Superior temporal gyrus (tissue), 1 donor: ENCODE data around the gene ZC3HAV1.
A peak's percentile ranks its signal among the peaks of the same experiment; 100 is the strongest.
"Not testable (repeated sequence)": the region's sequence is repeated elsewhere in the genome, so short reads cannot be mapped to it uniquely, and the experiment has no call there.

ENCODE experiments used
- DNase-seq: peaks from one replicate; pipeline ENCODE4 v3.0.0-alpha.2; 2016; ENCODE audit errors: extremely low spot score

ZC3HAV1 gene

DNA sequence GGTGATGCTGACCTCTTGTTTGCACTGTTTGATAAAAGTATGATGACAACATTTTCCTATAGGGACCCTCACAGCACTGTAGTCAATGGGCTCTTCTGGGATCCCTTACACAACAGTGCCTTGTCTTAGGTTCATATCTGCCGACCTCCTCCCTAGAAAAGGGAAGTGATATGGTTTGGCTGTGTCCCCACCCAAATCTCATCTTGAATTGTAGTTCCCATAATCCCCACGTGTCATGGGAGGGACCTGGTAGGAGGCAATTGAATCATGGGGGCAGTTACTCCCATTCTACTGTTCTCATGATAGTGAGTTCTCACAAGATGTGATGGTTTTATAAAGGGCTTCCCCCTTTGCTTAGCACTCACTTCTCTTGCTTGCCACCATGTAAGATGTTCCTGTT is 23.1 kb downstream of the ZC3HAV1 start:
- no peak for DNase-seq

GRCh38 chr7:139084709-139085108 is 24.8 kb downstream of the ZC3HAV1 start:
- DNase-seq, result no peak

DNA sequence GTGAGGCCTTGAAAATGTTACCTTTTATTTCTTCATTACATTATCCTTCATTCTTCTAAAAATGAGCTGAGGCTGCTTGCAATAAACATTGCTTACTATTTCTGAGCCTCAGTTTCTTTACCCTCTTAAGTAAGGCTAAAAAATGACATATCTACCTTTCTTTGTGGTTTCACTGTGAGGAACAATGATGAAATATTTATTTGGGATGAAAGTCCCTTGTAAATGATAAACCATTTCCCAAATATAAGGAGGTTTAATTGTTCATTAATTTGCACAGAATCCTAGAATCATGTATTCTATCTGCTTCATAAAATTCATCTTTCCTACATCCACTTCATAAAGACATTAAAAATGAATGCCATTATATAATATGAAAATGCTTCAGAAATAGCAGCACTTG is 27.9 kb downstream of the ZC3HAV1 start:
- no peak for DNase-seq

GRCh38 chr7:139080905-139081304 is 28.6 kb downstream of the ZC3HAV1 start:
- DNase-seq, result no peak

DNA sequence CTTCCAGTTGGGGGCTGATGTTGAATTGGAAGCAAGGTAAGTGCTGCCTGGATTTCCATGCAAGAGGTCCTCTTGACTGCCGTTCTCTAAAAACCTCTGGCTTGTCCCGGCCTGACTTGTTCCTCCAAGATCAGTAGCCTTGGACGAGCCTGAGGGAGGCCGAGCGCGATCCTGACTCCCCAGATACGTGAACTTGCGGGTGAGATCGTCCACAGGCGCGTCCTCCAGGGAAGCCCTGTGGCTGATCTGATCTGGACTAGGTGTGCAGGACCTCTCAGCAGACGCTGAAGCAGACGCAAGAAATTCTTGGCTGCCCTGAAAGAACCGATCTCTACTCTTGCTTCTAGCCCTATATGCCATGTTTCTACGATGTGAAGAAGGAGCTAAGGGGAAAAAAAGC is 29.7 kb downstream of the ZC3HAV1 start:
- DNase-seq, result no peak

DNA sequence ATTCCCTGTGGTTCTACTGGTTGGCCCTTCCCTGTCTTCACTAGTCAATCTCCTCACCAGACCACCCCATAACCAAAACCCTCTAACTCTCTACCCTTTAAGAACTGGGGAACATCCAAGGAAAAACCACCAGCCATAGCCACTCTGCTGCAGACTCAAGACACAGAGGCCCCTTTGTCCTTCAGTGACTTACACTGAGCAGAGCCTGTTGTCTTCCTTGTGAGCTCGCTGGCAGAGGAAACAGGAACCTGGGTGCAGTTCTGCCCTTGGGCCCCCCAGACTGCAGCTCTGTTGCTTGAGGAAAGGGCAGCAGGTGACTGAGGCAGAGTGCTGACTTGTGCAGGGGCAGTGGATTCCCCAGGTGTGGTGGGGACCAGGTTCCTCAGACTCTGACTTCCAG is 30.6 kb downstream of the ZC3HAV1 start:
- no peak for DNase-seq

GRCh38 chr7:139078399-139078798 is 31.1 kb downstream of the ZC3HAV1 start:
- no peak for DNase-seq

GRCh38 chr7:139077706-139078105 is 31.8 kb downstream of the ZC3HAV1 start:
- not testable (repeated sequence) for DNase-seq

GRCh38 chr7:139075871-139076686 is 33.4 kb downstream of the ZC3HAV1 start:
- no peak for DNase-seq

GRCh38 chr7:139075031-139075652 is 34.4 kb downstream of the ZC3HAV1 start:
- DNase-seq, result peak; percentile 93

DNA sequence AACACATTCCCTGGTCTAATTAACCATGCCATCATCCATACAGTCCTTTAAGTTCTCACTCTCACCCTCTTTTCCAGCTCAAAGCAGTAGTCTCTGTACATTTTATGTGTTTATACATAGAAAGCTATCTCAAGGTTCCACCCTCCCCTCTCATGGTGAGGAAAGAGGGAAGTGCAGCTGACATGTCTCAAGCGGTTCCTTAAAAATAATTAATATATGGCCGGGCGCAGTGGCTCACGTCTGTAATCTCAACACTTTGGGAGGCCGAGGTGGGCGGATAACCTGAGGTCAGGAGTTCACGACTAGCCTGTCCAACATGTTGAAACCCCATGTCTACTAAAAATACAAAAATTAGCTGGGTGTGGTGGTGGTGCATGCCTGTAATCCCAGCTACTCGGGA is 36.7 kb downstream of the ZC3HAV1 start:
- DNase-seq, result no peak

DNA sequence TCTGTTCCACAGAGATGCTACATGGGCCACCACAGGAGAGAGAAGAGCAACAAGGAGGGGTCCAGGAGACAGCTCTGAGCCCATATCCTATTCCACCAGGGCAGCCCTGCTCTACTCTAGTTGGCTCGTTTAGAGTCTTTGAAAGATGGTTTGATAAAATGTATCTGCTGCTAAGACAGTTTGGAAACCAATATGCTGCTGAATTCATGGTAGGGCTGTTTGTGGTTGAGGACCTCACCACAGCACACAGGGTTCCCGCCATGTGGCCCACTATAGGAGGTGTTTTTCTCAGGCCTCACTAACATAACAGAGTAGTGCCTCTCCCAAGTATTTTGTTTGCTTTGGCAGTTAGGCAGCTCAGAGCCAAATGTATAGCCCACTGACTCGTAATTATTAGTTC is 37.8 kb downstream of the ZC3HAV1 start:
- no peak for DNase-seq

- no peak for DNase-seq
Observed at GRCh38 chr7:139068544-139069399, 40.7 kb downstream of the ZC3HAV1 start.

DNA sequence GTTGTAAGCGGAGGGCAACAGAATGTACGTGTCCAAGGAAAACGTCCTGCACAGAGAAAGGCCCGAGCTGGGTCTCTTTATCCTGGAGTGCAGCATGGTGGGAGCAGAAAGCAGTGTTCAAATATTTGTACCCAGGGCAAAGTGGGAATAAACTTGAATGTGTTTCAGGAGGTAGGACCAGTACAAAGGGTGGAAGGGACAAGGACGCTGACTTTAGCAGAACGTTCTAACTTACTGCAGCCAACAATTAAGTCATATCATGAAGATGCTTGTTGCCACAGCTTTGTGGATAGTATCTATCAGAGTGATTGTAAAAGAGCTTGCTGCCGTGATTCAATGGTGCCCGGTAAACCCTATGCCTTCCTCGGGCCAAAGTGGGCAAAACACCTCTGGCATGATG is 43.2 kb downstream of the ZC3HAV1 start:
- no peak for DNase-seq

- no peak for DNase-seq
Observed at GRCh38 chr7:139065323-139065722, 44.2 kb downstream of the ZC3HAV1 start.

- no peak for DNase-seq
Observed at GRCh38 chr7:139061416-139061815, 48.1 kb downstream of the ZC3HAV1 start.

- no peak for DNase-seq
Observed at GRCh38 chr7:139060695-139061237, 48.8 kb downstream of the ZC3HAV1 start.

DNA sequence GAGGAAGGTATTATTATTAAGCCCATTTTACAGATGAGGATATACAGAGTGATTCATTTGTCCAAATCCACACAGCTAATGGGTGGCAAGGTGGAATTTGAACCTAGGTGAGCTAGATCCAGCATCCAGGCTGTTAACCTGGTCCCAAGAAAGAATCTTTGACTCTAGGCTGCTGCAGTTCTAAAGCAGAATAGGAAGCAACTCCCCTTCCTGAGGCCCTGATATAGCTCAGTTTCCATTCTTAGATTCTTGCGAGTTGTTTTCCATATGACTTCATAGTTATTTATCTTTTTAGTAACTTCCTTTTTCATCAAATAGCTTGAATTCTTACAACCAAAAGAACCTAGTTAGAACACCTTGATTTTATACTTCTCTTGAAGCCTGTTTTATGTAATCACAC is 49.6 kb downstream of the ZC3HAV1 start:
- DNase-seq, result no peak

- no peak for DNase-seq
Observed at GRCh38 chr7:139058943-139059342, 50.6 kb downstream of the ZC3HAV1 start.

GRCh38 chr7:139055674-139056073 is 53.8 kb downstream of the ZC3HAV1 start:
- DNase-seq, result no peak

DNA sequence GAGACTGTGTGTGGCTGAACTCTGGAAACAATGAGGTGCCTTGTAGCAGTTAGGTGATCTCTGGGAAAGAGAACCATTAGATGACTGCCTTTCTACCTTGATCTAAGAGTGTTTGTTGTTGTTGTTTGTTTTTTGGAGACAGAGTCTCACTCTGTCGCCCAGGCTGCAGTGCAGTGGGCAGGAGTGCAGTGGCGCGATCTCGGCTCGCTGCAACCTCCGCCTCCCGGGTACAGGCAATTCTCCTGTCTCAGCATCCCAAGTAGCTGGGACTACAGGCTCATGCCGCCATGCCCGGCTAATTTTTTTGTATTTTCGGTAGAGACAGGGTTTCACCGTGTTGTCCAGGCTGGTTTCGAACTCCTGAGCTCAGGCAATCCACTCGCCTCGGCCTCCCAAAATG is 54.9 kb downstream of the ZC3HAV1 start:
- DNase-seq, result not testable (repeated sequence)

GRCh38 chr7:139054101-139054500 is 55.4 kb downstream of the ZC3HAV1 start:
- no peak for DNase-seq
